Measurements from ENCODE around the gene PCDH15. TPM values are rescaled to one million over a fixed set of nuclear protein-coding genes. Genes with fewer than 3 reads are reported as not detected.

PCDH15 gene
- total RNA-seq, 1 donor from 2014 or later: not detected

GRCh38 chr10:53978301-53978700 lies 822.7 kb downstream of the PCDH15 start:
- H3K36me3 Mint-ChIP-seq (ENCODE audit: low read depth, unreplicated experiment): no peaks in the 10 kb centered on the region
- FAIRE-seq (no peak), DNase-seq (ENCODE audit: low read depth) (no peak)
- Histone ChIP-seq H3K4me3 (ENCODE audit: insufficient read depth, low read depth, low read length) (no peak overlapping the region), H3K9me3 (ENCODE audit: insufficient read depth, low read depth, low read length) (no peaks in the 10 kb centered on the region), H3K9ac (ENCODE audit: low read length) (no peak overlapping the region), H3K4me1 (ENCODE audit: insufficient read depth, low read length) (no peaks in the 10 kb centered on the region), H3K27me3 (ENCODE audit: insufficient read depth, low read length) (no peaks in the 10 kb centered on the region), H3K36me3 (ENCODE audit: insufficient read depth, low read length) (no peaks in the 10 kb centered on the region), H3K79me2 (ENCODE audit: insufficient read depth, low read length) (no peaks in the 10 kb centered on the region), H2AFZ (ENCODE audit: low read depth, low read length) (no peak overlapping the region), H4K20me1 (ENCODE audit: insufficient read depth, low read length) (no peaks in the 10 kb centered on the region), H3K4me2 (ENCODE audit: low read length) (no peak overlapping the region), H3K27ac (ENCODE audit: low read depth, low read length) (no peak overlapping the region)
- TF ChIP-seq, protein P1, sequence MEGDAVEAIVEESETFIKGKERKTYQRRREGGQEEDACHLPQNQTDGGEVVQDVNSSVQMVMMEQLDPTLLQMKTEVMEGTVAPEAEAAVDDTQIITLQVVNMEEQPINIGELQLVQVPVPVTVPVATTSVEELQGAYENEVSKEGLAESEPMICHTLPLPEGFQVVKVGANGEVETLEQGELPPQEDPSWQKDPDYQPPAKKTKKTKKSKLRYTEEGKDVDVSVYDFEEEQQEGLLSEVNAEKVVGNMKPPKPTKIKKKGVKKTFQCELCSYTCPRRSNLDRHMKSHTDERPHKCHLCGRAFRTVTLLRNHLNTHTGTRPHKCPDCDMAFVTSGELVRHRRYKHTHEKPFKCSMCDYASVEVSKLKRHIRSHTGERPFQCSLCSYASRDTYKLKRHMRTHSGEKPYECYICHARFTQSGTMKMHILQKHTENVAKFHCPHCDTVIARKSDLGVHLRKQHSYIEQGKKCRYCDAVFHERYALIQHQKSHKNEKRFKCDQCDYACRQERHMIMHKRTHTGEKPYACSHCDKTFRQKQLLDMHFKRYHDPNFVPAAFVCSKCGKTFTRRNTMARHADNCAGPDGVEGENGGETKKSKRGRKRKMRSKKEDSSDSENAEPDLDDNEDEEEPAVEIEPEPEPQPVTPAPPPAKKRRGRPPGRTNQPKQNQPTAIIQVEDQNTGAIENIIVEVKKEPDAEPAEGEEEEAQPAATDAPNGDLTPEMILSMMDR (IDR thresholded peaks at IDR 0.05; ENCODE audit: insufficient read depth, low read depth, low read length): no peak
- no peak for TF ChIP-seq EZH2 (IDR thresholded peaks at IDR 0.05; ENCODE audit: insufficient read depth, low read length)
- no peaks in the 10 kb centered on the region for H3K4me1 Mint-ChIP-seq (ENCODE audit: low read depth, unreplicated experiment)
- no peak overlapping the region for H3K27ac Mint-ChIP-seq (ENCODE audit: unreplicated experiment)
- H3K4me3 Mint-ChIP-seq (ENCODE audit: unreplicated experiment): no peak overlapping the region
- no peaks in the 10 kb centered on the region for H3K27me3 Mint-ChIP-seq (ENCODE audit: low read depth, unreplicated experiment)
- no peaks in the 10 kb centered on the region for H3K9me3 Mint-ChIP-seq (ENCODE audit: unreplicated experiment)

DNA sequence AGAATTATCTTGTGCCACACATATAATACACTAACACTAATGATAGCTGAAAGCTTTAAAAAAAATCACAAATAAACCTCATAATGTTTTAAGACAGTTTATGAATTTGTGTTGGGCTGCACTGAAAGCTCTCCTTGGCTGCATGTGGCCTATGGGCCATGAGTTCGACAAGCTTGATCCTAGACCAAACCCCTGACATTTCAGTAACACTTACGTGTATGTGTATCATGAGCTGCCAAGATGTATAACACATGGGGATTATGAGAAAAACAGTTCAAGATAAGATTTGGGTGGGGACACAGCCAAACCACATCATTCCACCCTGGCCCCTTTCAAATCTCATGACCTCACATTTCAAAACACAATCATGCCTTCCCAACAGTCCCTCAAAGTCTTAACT lies 823.8 kb downstream of the PCDH15 start:
- Histone ChIP-seq H3K4me2 (ENCODE audit: low read length) (no peak overlapping the region), H3K27me3 (ENCODE audit: insufficient read depth, low read length) (no peaks in the 10 kb centered on the region), H3K36me3 (ENCODE audit: insufficient read depth, low read length) (no peaks in the 10 kb centered on the region), H3K4me3 (ENCODE audit: insufficient read depth, low read depth, low read length) (no peak overlapping the region), H3K79me2 (ENCODE audit: insufficient read depth, low read length) (no peaks in the 10 kb centered on the region), H3K4me1 (ENCODE audit: insufficient read depth, low read length) (no peaks in the 10 kb centered on the region), H4K20me1 (ENCODE audit: insufficient read depth, low read length) (no peaks in the 10 kb centered on the region), H3K9me3 (ENCODE audit: insufficient read depth, low read depth, low read length) (no peaks in the 10 kb centered on the region), H2AFZ (ENCODE audit: low read depth, low read length) (no peak overlapping the region), H3K9ac (ENCODE audit: low read length) (no peak overlapping the region), H3K27ac (ENCODE audit: low read depth, low read length) (no peak overlapping the region)
- Mint-ChIP-seq H3K27ac (ENCODE audit: unreplicated experiment) (no peak overlapping the region), H3K36me3 (ENCODE audit: low read depth, unreplicated experiment) (no peaks in the 10 kb centered on the region), H3K9me3 (ENCODE audit: unreplicated experiment) (no peaks in the 10 kb centered on the region), H3K4me1 (ENCODE audit: low read depth, unreplicated experiment) (no peaks in the 10 kb centered on the region), H3K4me3 (ENCODE audit: unreplicated experiment) (no peak overlapping the region), H3K27me3 (ENCODE audit: low read depth, unreplicated experiment) (no peaks in the 10 kb centered on the region)
- FAIRE-seq (no peak), DNase-seq (ENCODE audit: low read depth) (no peak)
- TF ChIP-seq, protein P1 (IDR thresholded peaks at IDR 0.05; ENCODE audit: insufficient read depth, low read depth, low read length): no peak
- no peak for TF ChIP-seq EZH2 (IDR thresholded peaks at IDR 0.05; ENCODE audit: insufficient read depth, low read length)

DNA sequence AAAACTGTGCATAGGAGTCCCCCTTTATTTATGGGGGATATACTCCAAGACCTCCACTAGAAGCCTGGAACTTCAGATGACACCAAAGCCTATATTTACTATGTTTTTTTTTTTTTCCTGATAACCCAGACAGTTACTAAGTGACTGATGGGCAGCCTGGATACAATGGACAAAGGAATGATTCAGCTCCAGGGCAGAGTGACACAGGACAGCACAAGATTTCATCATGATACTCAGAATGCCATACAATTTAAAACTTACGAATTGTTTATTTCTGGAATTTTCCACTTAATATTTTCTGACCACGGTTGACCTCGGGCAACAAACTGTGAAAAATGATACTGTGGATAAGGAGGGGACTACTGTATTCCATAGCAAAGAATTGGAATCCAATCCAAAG lies 843.6 kb downstream of the PCDH15 start:
- H3K27me3 Mint-ChIP-seq (ENCODE audit: low read depth, unreplicated experiment): no peaks in the 10 kb centered on the region
- FAIRE-seq: no peak
- no peak overlapping the region for H3K27ac ChIP-seq (ENCODE audit: low read depth, low read length)
- no peak overlapping the region for H3K9ac ChIP-seq (ENCODE audit: low read length)
- H2AFZ ChIP-seq (ENCODE audit: low read depth, low read length): no peak overlapping the region
- H4K20me1 ChIP-seq (ENCODE audit: insufficient read depth, low read length): no peaks in the 10 kb centered on the region
- no peaks in the 10 kb centered on the region for H3K36me3 Mint-ChIP-seq (ENCODE audit: low read depth, unreplicated experiment)
- no peaks in the 10 kb centered on the region for H3K79me2 ChIP-seq (ENCODE audit: insufficient read depth, low read length)
- H3K36me3 ChIP-seq (ENCODE audit: insufficient read depth, low read length): no peaks in the 10 kb centered on the region
- no peak overlapping the region for H3K4me3 Mint-ChIP-seq (ENCODE audit: unreplicated experiment)
- H3K4me3 ChIP-seq (ENCODE audit: insufficient read depth, low read depth, low read length): no peak overlapping the region
- H3K27ac Mint-ChIP-seq (ENCODE audit: unreplicated experiment): peak overlapping the region; percentile 55
- H3K27me3 ChIP-seq (ENCODE audit: insufficient read depth, low read length): no peaks in the 10 kb centered on the region
- H3K4me1 ChIP-seq (ENCODE audit: insufficient read depth, low read length): no peaks in the 10 kb centered on the region
- TF ChIP-seq, protein P1 (IDR thresholded peaks at IDR 0.05; ENCODE audit: insufficient read depth, low read depth, low read length): no peak
- no peak for TF ChIP-seq EZH2 (IDR thresholded peaks at IDR 0.05; ENCODE audit: insufficient read depth, low read length)
- H3K9me3 Mint-ChIP-seq (ENCODE audit: unreplicated experiment): no peaks in the 10 kb centered on the region
- H3K9me3 ChIP-seq (ENCODE audit: insufficient read depth, low read depth, low read length): peaks cover 5% of the 10 kb centered on the region
- no peak for DNase-seq (ENCODE audit: low read depth)
- no peaks in the 10 kb centered on the region for H3K4me1 Mint-ChIP-seq (ENCODE audit: low read depth, unreplicated experiment)
- H3K4me2 ChIP-seq (ENCODE audit: low read length): no peak overlapping the region
